ENCODE results near the gene EXOC4.

EXOC4 gene

DNA sequence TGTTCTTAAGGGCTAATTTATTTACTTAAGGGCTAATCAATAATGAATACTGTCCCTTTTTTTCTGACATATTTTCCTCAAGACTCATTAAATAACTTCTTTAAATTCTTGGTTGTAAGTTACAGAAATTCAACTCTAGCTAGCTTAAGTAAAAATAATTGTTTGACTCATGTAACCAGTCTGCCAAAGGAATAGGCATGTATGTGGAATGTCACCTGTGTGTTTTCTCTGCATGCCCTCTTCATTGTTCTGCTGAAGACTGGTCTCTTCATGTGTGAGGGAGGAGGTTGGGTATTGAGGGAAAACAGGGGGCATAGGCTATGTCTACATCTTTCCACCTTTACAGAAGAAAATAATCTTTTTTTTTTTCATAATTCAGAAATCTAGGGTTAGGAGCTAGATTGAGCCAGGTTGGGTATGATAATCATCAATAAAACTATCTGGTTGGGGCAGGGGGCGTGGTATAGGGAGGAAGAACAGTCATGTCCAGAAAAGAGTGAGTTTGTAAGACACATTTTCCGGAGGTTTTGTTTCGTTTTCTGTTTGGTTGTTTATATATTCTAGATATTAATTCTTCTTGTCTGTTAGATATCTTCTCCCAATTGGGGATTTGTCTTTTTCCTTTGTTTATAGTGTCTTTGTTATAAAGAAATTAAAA lies 37.9 kb downstream of the EXOC4 start:
- H3K4me3 ChIP-seq, result no peak overlapping the region
- H3K27ac ChIP-seq, result no peak overlapping the region
- no peak for DNase-seq (ENCODE audit: low spot score)
- TF ChIP-seq, protein P1, sequence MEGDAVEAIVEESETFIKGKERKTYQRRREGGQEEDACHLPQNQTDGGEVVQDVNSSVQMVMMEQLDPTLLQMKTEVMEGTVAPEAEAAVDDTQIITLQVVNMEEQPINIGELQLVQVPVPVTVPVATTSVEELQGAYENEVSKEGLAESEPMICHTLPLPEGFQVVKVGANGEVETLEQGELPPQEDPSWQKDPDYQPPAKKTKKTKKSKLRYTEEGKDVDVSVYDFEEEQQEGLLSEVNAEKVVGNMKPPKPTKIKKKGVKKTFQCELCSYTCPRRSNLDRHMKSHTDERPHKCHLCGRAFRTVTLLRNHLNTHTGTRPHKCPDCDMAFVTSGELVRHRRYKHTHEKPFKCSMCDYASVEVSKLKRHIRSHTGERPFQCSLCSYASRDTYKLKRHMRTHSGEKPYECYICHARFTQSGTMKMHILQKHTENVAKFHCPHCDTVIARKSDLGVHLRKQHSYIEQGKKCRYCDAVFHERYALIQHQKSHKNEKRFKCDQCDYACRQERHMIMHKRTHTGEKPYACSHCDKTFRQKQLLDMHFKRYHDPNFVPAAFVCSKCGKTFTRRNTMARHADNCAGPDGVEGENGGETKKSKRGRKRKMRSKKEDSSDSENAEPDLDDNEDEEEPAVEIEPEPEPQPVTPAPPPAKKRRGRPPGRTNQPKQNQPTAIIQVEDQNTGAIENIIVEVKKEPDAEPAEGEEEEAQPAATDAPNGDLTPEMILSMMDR (IDR thresholded peaks at IDR 0.05), result no peak

DNA sequence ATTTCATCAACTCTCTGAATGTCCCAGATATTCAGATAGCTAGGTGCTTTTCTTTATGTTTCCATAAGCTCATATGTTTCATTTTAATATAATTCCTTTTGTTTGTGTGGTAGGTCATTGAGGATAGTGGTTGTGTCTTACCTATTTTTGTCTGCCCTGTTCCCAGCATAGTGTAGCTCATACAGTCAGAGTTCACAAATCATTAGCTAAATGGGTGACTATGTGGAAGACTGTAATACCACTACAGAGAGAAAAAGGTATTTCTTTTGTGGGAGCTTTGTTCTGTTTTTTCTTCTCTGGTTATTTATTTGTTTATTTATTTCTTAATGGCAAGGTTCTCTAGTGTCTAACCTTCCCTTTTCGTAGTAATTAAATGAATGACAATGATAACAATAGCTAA lies 39.8 kb downstream of the EXOC4 start:
- TF ChIP-seq, protein P1 (IDR thresholded peaks at IDR 0.05), result no peak
- DNase-seq (ENCODE audit: low spot score), result no peak
- Histone ChIP-seq H3K4me3 (no peak overlapping the region), H3K27ac (no peak overlapping the region)

DNA sequence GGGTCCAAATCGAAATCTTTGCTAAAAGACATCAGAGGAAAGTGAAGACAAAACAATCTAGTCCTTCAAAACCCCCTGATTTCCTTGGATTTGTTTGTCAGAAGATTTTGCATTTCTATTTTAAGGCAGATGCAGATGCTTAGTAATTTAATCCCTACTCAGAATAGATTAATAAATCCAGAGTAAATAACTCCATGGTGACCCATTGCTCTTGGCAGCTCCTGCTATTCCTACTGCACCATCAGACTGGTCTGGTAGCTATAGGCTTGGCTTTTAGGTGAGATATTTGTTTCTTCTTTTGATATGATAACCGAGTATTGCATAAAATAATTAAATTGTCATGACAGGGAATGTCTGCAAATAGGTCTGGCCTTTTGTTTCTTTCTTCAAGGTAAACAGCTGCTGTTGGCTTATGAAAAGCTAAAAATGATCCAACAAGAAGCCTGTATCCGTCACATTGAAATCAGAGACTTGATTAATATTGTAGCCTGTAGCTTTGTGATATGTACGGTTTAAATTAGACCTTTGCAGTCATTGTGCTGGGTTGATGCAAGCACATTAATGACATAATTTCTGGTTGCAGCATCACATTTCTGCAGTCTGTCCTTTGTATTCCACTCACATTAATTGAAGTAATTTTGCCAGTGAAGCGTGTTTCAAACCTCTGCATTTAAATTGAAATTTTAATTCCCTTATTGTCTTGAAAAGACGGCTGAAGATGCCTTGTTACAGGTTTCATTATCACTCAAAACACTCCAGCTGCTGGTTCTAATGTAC lies 40.7 kb downstream of the EXOC4 start:
- no peak for DNase-seq (ENCODE audit: low spot score)
- no peak overlapping the region for H3K4me3 ChIP-seq
- H3K27ac ChIP-seq, result no peak overlapping the region
- TF ChIP-seq, protein P1 (IDR thresholded peaks at IDR 0.05), result no peak

DNA sequence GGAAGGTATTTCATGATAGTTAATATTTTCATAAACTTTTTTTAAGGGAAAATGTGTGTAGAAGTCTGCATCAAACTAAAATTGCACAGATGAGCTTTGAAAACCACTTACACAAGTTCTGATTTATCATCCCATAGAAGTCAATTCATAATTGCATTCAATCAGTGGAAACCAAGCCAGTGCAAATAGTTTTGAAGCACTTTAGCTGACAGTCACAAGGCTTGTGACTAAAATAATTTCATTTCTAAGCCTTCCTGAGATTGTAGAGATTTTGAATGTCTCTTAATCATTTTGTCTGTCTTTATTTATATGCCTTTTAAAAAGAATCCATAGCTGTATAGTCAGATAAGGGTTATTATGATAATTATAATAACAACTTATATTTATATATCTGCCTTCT lies 41.4 kb downstream of the EXOC4 start:
- no peak overlapping the region for H3K27ac ChIP-seq
- no peak overlapping the region for H3K4me3 ChIP-seq
- no peak for DNase-seq (ENCODE audit: low spot score)
- TF ChIP-seq, protein P1 (IDR thresholded peaks at IDR 0.05), result no peak

DNA sequence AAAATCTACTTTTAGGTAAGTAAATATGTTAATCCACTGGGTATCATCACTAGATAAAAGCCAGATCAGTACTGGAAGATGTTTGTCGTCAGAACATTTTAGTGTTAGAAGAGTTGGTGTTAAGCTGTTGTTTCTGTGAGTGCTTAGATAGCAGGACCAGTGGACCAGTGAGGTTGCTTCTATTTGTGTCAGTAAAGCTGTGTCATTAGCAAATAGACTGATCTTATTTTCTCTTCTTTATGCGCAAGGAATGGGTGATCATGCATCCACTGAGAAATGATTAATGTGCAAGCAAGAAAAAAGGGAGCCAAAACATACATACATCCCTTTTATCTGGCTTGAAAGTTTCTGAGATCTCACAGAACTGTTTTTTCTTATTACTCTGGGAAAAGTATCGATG lies 42.6 kb downstream of the EXOC4 start:
- Histone ChIP-seq H3K4me3 (no peak overlapping the region), H3K27ac (no peak overlapping the region)
- TF ChIP-seq, protein P1 (IDR thresholded peaks at IDR 0.05), result no peak
- DNase-seq (ENCODE audit: low spot score), result no peak

DNA sequence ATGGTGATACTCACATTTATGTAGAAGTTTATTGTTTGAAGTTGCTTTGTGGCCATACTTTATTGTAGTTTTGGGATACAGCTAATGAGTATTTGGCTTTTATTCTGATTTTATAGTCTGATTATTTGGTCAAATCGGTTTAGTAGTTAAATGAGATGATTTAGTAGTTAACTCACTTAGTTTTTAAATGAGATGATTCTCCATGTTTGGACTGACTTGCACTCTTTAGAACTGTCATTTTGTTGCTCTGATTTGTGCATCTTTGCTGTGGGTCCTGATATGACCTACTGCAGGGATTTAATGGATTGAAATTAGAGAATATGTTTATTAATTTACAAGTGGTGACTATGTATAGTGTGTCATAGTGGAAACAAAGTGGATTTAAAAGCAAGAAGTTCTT lies 44.2 kb downstream of the EXOC4 start:
- no peak overlapping the region for H3K27ac ChIP-seq
- TF ChIP-seq, protein P1 (IDR thresholded peaks at IDR 0.05), result no peak

DNA sequence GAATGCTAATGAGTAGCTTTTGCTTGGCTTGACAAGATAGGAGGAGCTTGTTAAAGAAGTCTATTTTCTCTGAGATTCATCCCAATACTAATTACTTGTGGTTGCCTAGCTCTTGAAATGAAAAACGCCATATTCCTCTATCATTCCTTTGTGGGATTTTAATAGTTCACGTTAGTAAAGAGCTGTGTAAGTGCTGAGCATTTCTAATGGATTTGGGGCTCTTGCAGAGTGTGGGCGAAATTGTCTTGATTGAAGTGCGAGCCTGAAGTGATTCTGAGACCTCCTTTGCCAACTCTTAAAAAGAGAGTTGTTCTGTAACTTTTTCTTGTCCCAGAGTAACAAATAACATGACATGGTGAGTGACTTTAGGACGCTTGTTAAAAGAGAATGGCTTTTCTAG lies 45.2 kb downstream of the EXOC4 start:
- no peak overlapping the region for H3K4me3 ChIP-seq
- TF ChIP-seq, protein P1 (IDR thresholded peaks at IDR 0.05), result no peak

More for the DNA sequence above, 44.2 kb downstream of the EXOC4 start:
- no peak for DNase-seq (ENCODE audit: low spot score)
- no peak overlapping the region for H3K4me3 ChIP-seq

More for the DNA sequence above, 45.2 kb downstream of the EXOC4 start:
- no peak for DNase-seq (ENCODE audit: low spot score)
- H3K27ac ChIP-seq, result no peak overlapping the region

All from coronary artery (tissue), 2 donors.